Measurements from ENCODE around the gene TMEM38A.
"Not testable (repeated sequence)": the region's sequence is repeated elsewhere in the genome, so short reads cannot be mapped to it uniquely, and the experiment has no call there.

Gene TMEM38A

GRCh38 chr19:16676101-16676798 lies 15.3 kb downstream of the TMEM38A start:
- no peak for DNase-seq (ENCODE audit: low read depth in 3 of 3)

GRCh38 chr19:16677055-16677454 lies 16.1 kb downstream of the TMEM38A start:
- DNase-seq (ENCODE audit: low read depth in 3 of 3) = no peak

GRCh38 chr19:16678498-16678897 lies 17.6 kb downstream of the TMEM38A start:
- no peak for DNase-seq (ENCODE audit: low read depth in 3 of 3)

- no peak for DNase-seq (ENCODE audit: low read depth in 3 of 3)
These were observed 18.9 kb downstream of the TMEM38A start for GRCh38 chr19:16679811-16680210.

GRCh38 chr19:16682539-16682938 lies 21.6 kb downstream of the TMEM38A start:
- DNase-seq (ENCODE audit: low read depth in 3 of 3) = no peak

- DNase-seq (ENCODE audit: low read depth in 3 of 3) = no peak
These were observed 23.3 kb downstream of the TMEM38A start for GRCh38 chr19:16684216-16684615.

- no peak for DNase-seq (ENCODE audit: low read depth in 3 of 3)
These were observed 27.1 kb downstream of the TMEM38A start for GRCh38 chr19:16688084-16688483.

GRCh38 chr19:16698914-16699313 lies 38.0 kb downstream of the TMEM38A start:
- no peak for DNase-seq (ENCODE audit: low read depth in 3 of 3)

- DNase-seq (ENCODE audit: low read depth in 3 of 3) = no peak
These were observed 41.2 kb downstream of the TMEM38A start for GRCh38 chr19:16702123-16702522.

GRCh38 chr19:16703677-16704076 lies 42.7 kb downstream of the TMEM38A start:
- no peak for DNase-seq (ENCODE audit: low read depth in 3 of 3)

GRCh38 chr19:16710870-16711269 lies 49.9 kb downstream of the TMEM38A start:
- DNase-seq (ENCODE audit: low read depth in 3 of 3) = not testable (repeated sequence)

- not testable (repeated sequence) for DNase-seq (ENCODE audit: low read depth in 3 of 3)
These were observed 51.4 kb downstream of the TMEM38A start for GRCh38 chr19:16712295-16712694.

GRCh38 chr19:16714702-16715287 lies 53.9 kb downstream of the TMEM38A start:
- peak in 1 of 3 experiments; percentile 4 for DNase-seq (ENCODE audit: low read depth in 3 of 3)

- DNase-seq (ENCODE audit: low read depth in 3 of 3) = no peak
These were observed 54.7 kb downstream of the TMEM38A start for GRCh38 chr19:16715611-16716010.

GRCh38 chr19:16721051-16721450 lies 60.1 kb downstream of the TMEM38A start:
- DNase-seq (ENCODE audit: low read depth in 3 of 3) = no peak

- DNase-seq (ENCODE audit: low read depth in 3 of 3) = no peak
These were observed 61.7 kb downstream of the TMEM38A start for GRCh38 chr19:16722591-16722990.

- no peak for DNase-seq (ENCODE audit: low read depth in 3 of 3)
These were observed 66.0 kb downstream of the TMEM38A start for GRCh38 chr19:16726916-16727315.

- not testable (repeated sequence) for DNase-seq (ENCODE audit: low read depth in 3 of 3)
These were observed 74.8 kb downstream of the TMEM38A start for GRCh38 chr19:16735650-16736266.

- no peak for DNase-seq (ENCODE audit: low read depth in 3 of 3)
These were observed 75.8 kb downstream of the TMEM38A start for GRCh38 chr19:16736709-16737108.

- no peak for DNase-seq (ENCODE audit: low read depth in 3 of 3)
These were observed 77.0 kb downstream of the TMEM38A start for GRCh38 chr19:16737911-16738310.

- DNase-seq (ENCODE audit: low read depth in 3 of 3) = no peak
These were observed 78.6 kb downstream of the TMEM38A start for GRCh38 chr19:16739546-16739945.

Data from stimulated activated CD4-positive, alpha-beta T cell treated with anti-CD3 and anti-CD28 coated beads, TNF-alpha, amount 100 ng/mL, for 4 hours (primary cell).